Measurements from ENCODE around the gene MFAP4.

- TF ChIP-seq, protein P1, sequence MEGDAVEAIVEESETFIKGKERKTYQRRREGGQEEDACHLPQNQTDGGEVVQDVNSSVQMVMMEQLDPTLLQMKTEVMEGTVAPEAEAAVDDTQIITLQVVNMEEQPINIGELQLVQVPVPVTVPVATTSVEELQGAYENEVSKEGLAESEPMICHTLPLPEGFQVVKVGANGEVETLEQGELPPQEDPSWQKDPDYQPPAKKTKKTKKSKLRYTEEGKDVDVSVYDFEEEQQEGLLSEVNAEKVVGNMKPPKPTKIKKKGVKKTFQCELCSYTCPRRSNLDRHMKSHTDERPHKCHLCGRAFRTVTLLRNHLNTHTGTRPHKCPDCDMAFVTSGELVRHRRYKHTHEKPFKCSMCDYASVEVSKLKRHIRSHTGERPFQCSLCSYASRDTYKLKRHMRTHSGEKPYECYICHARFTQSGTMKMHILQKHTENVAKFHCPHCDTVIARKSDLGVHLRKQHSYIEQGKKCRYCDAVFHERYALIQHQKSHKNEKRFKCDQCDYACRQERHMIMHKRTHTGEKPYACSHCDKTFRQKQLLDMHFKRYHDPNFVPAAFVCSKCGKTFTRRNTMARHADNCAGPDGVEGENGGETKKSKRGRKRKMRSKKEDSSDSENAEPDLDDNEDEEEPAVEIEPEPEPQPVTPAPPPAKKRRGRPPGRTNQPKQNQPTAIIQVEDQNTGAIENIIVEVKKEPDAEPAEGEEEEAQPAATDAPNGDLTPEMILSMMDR (IDR thresholded peaks at IDR 0.05): no peak
- no peak for TF ChIP-seq EZH2 (IDR thresholded peaks at IDR 0.05; ENCODE audit: borderline replicate concordance, insufficient read depth, low read depth, low read length, poor library complexity, severe bottlenecking)
Observed at GRCh38 chr17:19369107-19369778, 17.7 kb downstream of the MFAP4 start.
